H9 (cell line): ENCODE results near the gene NPLOC4. TPM values are rescaled to one million over a fixed set of nuclear protein-coding genes. Genes with fewer than 3 reads are reported as not detected.
A peak's percentile ranks its signal among the peaks of the same experiment; 100 is the strongest.

ENCODE experiments used
- DNase-seq: peaks from one replicate; pipeline ENCODE4 v3.0.0-alpha.2; 2017
- H2AFZ ChIP-seq: one replicate; pipeline ENCODE4 v1.6.1; 2013; ENCODE audit warnings: mild to moderate bottlenecking, low read length, control low read depth, moderate library complexity
- H2AK5ac ChIP-seq: 2 replicates; pipeline ENCODE4 v1.6.1; 2013; ENCODE audit warnings: low read length, control low read depth, mixed read lengths; ENCODE audit not compliant: insufficient read length
- H2BK120ac ChIP-seq: one replicate; pipeline ENCODE4 v1.6.1; 2013; ENCODE audit warnings: low read depth, mild to moderate bottlenecking, low read length, control low read depth, inconsistent platforms; ENCODE audit not compliant: poor library complexity, severe bottlenecking
- H2BK12ac ChIP-seq: 2 replicates; pipeline ENCODE4 v1.6.1; 2013; ENCODE audit warnings: low read length, control low read depth, mixed read lengths, low read depth; ENCODE audit not compliant: insufficient read length
- H2BK15ac ChIP-seq: 2 replicates; pipeline ENCODE4 v1.6.1; 2013; ENCODE audit warnings: low read depth, low read length, control low read depth
- H2BK20ac ChIP-seq: one replicate; pipeline ENCODE4 v1.6.1; 2013; ENCODE audit warnings: low read depth, mild to moderate bottlenecking, low read length, control low read depth, inconsistent platforms; ENCODE audit not compliant: poor library complexity, severe bottlenecking
- H2BK5ac ChIP-seq: 2 replicates; pipeline ENCODE4 v1.6.1; 2013; ENCODE audit warnings: low read length, control low read depth, mixed read lengths; ENCODE audit not compliant: insufficient read length
- H3K14ac ChIP-seq: 2 replicates; pipeline ENCODE4 v1.6.1; 2013; ENCODE audit warnings: low read length, control low read depth; ENCODE audit not compliant: insufficient read depth
- H3K18ac ChIP-seq: 2 replicates; pipeline ENCODE4 v1.6.1; 2013; ENCODE audit warnings: low read depth, mild to moderate bottlenecking, mixed read lengths, low read length, control low read depth; ENCODE audit not compliant: insufficient read length
- H3K23ac ChIP-seq: 2 replicates; pipeline ENCODE4 v1.6.1; 2013; ENCODE audit warnings: low read length, control low read depth, mixed read lengths, low read depth; ENCODE audit not compliant: insufficient read length
- H3K23me2 ChIP-seq: 2 replicates; pipeline ENCODE4 v1.6.1; 2013; ENCODE audit warnings: low read depth, mild to moderate bottlenecking, mixed read lengths, low read length, control low read depth; ENCODE audit not compliant: insufficient read length, poor library complexity, severe bottlenecking
- H3K27ac ChIP-seq: 2 replicates; pipeline ENCODE4 v1.5.1; 2013; ENCODE audit warnings: low read length, control low read depth, mixed read lengths, low read depth; ENCODE audit not compliant: insufficient read length
- H3K27me3 ChIP-seq: 2 replicates; pipeline ENCODE4 v1.6.1; 2013; ENCODE audit warnings: low read length, control low read depth, inconsistent platforms; ENCODE audit not compliant: insufficient read depth
- H3K4ac ChIP-seq: 2 replicates; pipeline ENCODE4 v1.6.1; 2013; ENCODE audit warnings: low read depth, mild to moderate bottlenecking, control low read depth, inconsistent platforms, low read length, moderate library complexity
- H3K4me1 ChIP-seq: 2 replicates; pipeline ENCODE4 v1.6.1; 2013; ENCODE audit warnings: low read length, control low read depth, inconsistent platforms; ENCODE audit not compliant: insufficient read depth
- H3K4me2 ChIP-seq: 2 replicates; pipeline ENCODE4 v1.6.1; 2013; ENCODE audit warnings: low read length, control low read depth, mixed read lengths; ENCODE audit not compliant: insufficient read length, insufficient read depth
- H3K56ac ChIP-seq: 2 replicates; pipeline ENCODE4 v1.6.1; 2013; ENCODE audit warnings: low read depth, mild to moderate bottlenecking, mixed read lengths, low read length, control low read depth; ENCODE audit not compliant: insufficient read length
- H3K79me1 ChIP-seq: 2 replicates; pipeline ENCODE4 v1.6.1; 2013; ENCODE audit warnings: low read depth, mild to moderate bottlenecking, moderate library complexity, low read length, control low read depth, inconsistent platforms; ENCODE audit not compliant: insufficient read depth, poor library complexity, severe bottlenecking
- H3K79me2 ChIP-seq: 2 replicates; pipeline ENCODE4 v1.6.1; 2013; ENCODE audit warnings: low read length, control low read depth, inconsistent platforms; ENCODE audit not compliant: insufficient read depth
- H3K9ac ChIP-seq: 2 replicates; pipeline ENCODE4 v1.6.1; 2013; ENCODE audit warnings: low read length, control low read depth, mixed read lengths; ENCODE audit not compliant: insufficient read length; ENCODE audit errors: extremely low read depth
- H3K9me3 ChIP-seq: one replicate; pipeline ENCODE4 v1.6.1; 2013; ENCODE audit warnings: low read depth, low read length, inconsistent platforms; ENCODE audit not compliant: control insufficient read depth
- H3T11ph ChIP-seq: one replicate; pipeline ENCODE4 v1.6.1; 2013; ENCODE audit warnings: mild to moderate bottlenecking, low read length, control low read depth, inconsistent platforms
- H4K20me1 ChIP-seq: one replicate; pipeline ENCODE4 v1.6.1; 2013; ENCODE audit not compliant: control insufficient read depth, insufficient read length, insufficient read depth
- H4K5ac ChIP-seq: 2 replicates; pipeline ENCODE4 v1.6.1; 2013; ENCODE audit warnings: low read depth, mild to moderate bottlenecking, mixed read lengths, low read length, control low read depth; ENCODE audit not compliant: insufficient read length
- H4K8ac ChIP-seq: replicated peaks from 2 replicates; pipeline ENCODE4 v1.6.1; 2013; ENCODE audit warnings: low read length, control low read depth, mixed read lengths, low read depth; ENCODE audit not compliant: insufficient read length
- H4K91ac ChIP-seq: 2 replicates; pipeline ENCODE4 v1.6.1; 2013; ENCODE audit warnings: low read depth, mild to moderate bottlenecking, moderate library complexity, mixed read lengths, low read length, control low read depth; ENCODE audit not compliant: insufficient read length
- H3K27ac Mint-ChIP-seq, 3 experiments: 2 replicates in 2 of 3; 3 replicates in 1 of 3; pipeline ENCODE4 v1.8.0; 2020 to 2021; ENCODE audit warnings: mixed read lengths in 3 of 3, mild to moderate bottlenecking in 1 of 3, moderate library complexity in 1 of 3
- H3K27me3 Mint-ChIP-seq: 2 replicates; pipeline ENCODE4 v1.8.0; 2021; ENCODE audit warnings: low read depth, mild to moderate bottlenecking, moderate library complexity, mixed read lengths
- H3K36me3 Mint-ChIP-seq, 3 experiments: 2 replicates in 2 of 3; 3 replicates in 1 of 3; pipeline ENCODE4 v1.8.0; 2020 to 2021; ENCODE audit warnings: low read depth in 3 of 3, mixed read lengths in 3 of 3; ENCODE audit not compliant: insufficient read depth in 1 of 3
- H3K4me1 Mint-ChIP-seq, 2 experiments: 2 replicates each; pipeline ENCODE4 v1.8.0; 2020; ENCODE audit warnings: mixed read lengths in 2 of 2
- H3K4me3 Mint-ChIP-seq, 2 experiments: 2 replicates in 1 of 2; 3 replicates in 1 of 2; pipeline ENCODE4 v1.8.0; 2020 to 2021; ENCODE audit warnings: mild to moderate bottlenecking in 2 of 2, mixed read lengths in 2 of 2, moderate library complexity in 1 of 2
- H3K9me3 Mint-ChIP-seq, 2 experiments: 2 replicates in 1 of 2; 3 replicates in 1 of 2; pipeline ENCODE4 v1.8.0; 2020; ENCODE audit warnings: mild to moderate bottlenecking in 2 of 2, mixed read lengths in 2 of 2, moderate library complexity in 1 of 2
- CTCF ChIP-seq: fragments of 200-600 bp; sonication (generic); conservative IDR thresholded peaks from 3 replicates; pipeline ENCODE4 v1.8.0; 2021; ENCODE audit warnings: antibody characterized with exemption, mild to moderate bottlenecking
- WGBS: extraction: QIAGEN DNeasy Blood & Tissue Kit; methylation state at CpG from one replicate; pipeline ENCODE4 v1.1.7; 2013; ENCODE audit warnings: missing lambda C conversion rate, low lambda C conversion rate, mixed read lengths; ENCODE audit not compliant: insufficient read length; ENCODE audit errors: extremely low coverage; 5-methylcytosine and 5-hydroxymethylcytosine counted together
- total RNA-seq: library from RNA; stranded (reverse); gene quantifications from 2 replicates; pipeline ENCODE4 v1.2.1, GENCODE V29; 2021

The NPLOC4 gene
- total RNA-seq, 1 experiment from 2014 or later = 103 TPM

GRCh38 chr17:81601525-81602120, 35.3 kb downstream of the NPLOC4 start:
- H3K4me1 ChIP-seq = no peaks in the 10 kb centered on the region
- H3K4me2 ChIP-seq = no peak overlapping the region
- no peaks in the 10 kb centered on the region for H3K27me3 ChIP-seq
- no peaks in the 10 kb centered on the region for H3K79me2 ChIP-seq
- H2BK20ac ChIP-seq = no peak overlapping the region
- no peak overlapping the region for H3T11ph ChIP-seq
- H2BK5ac ChIP-seq = no peak overlapping the region
- no peaks in the 10 kb centered on the region for H4K20me1 ChIP-seq
- peak; percentile 87 for TF ChIP-seq CTCF
- H2BK12ac ChIP-seq = no peak overlapping the region
- DNase-seq = peak; percentile 57
- H3K23me2 ChIP-seq = no peaks in the 10 kb centered on the region
- no peak overlapping the region for H3K4ac ChIP-seq
- peaks cover 26 to 81% (median 58%) of the 10 kb centered on the region in 3 experiments; a peak in 6 of 7 replicates for H3K36me3 Mint-ChIP-seq
- no peaks in the 10 kb centered on the region for H3K27me3 Mint-ChIP-seq
- no peak overlapping the region for H3K9ac ChIP-seq
- WGBS = no CpG with 5 or more reads among the region's 9 CpGs
- H3K4me3 Mint-ChIP-seq = no peak overlapping the region
- no peak overlapping the region for H3K14ac ChIP-seq
- no peak overlapping the region for H4K5ac ChIP-seq
- no peak overlapping the region for H2AK5ac ChIP-seq
- H3K18ac ChIP-seq = no peak overlapping the region
- no peaks in the 10 kb centered on the region for H3K9me3 Mint-ChIP-seq
- no peak overlapping the region for H3K27ac ChIP-seq
- H2BK15ac ChIP-seq = no peak overlapping the region
- no peaks in the 10 kb centered on the region for H3K4me1 Mint-ChIP-seq
- no peaks in the 10 kb centered on the region for H3K9me3 ChIP-seq
- no peak overlapping the region for H2BK120ac ChIP-seq
- H3K56ac ChIP-seq = no peak overlapping the region
- H4K8ac ChIP-seq = no peak overlapping the region
- H2AFZ ChIP-seq = no peak overlapping the region
- H3K79me1 ChIP-seq = peaks cover 3% of the 10 kb centered on the region
- no peak overlapping the region for H3K23ac ChIP-seq
- peak overlapping the region in 1 of 3 experiments; percentile 6; a peak in 1 of 7 replicates for H3K27ac Mint-ChIP-seq
- no peak overlapping the region for H4K91ac ChIP-seq
